SK-N-SH (cell line): ENCODE measurements around the gene DNAH14. TPM values are rescaled to one million over a fixed set of nuclear protein-coding genes. Genes with fewer than 3 reads are reported as not detected.

Experiments
- CTCF ChIA-PET: fragments of 300-600, 350-600 bp; formaldehyde crosslinking; extraction: SDS; loops from one replicate; lab custom pipeline; 2021; lab: Yijun Ruan, JAX
- POLR2A ChIA-PET: fragments of 350-600 bp; sonication (Branson Sonifier 250); formaldehyde crosslinking; extraction: SDS; loops from one replicate; lab custom pipeline; 2020; ENCODE audit warnings: antibody characterized with exemption, inconsistent platforms; lab: Yijun Ruan, JAX
- DNase-seq: peaks from one replicate; pipeline ENCODE4 v3.0.0; 2012
- H2AFZ ChIP-seq: fragments of 200-600 bp; sonication (generic); 2 replicates; pipeline ENCODE4 v1.8.1; 2016; ENCODE audit warnings: antibody characterized with exemption, mild to moderate bottlenecking, low read depth
- H3F3A ChIP-seq: fragments of 200-600 bp; sonication (generic); replicated peaks from 2 replicates; pipeline ENCODE3; 2016; ENCODE audit warnings: antibody characterized with exemption, mild to moderate bottlenecking; ENCODE audit not compliant: insufficient read depth
- H3K27ac ChIP-seq, 2 experiments: fragments of 200-500 bp in 1 of 2; fragments of 200-600 bp in 1 of 2; sonication (Bioruptor generic) in 1 of 2; sonication (generic), shearing (Covaris generic) in 1 of 2; 2 replicates each; pipeline versions ENCODE4 v1.5.1 to v1.6.1; 2014 to 2016; ENCODE audit warnings: low read depth in 2 of 2, inconsistent platforms in 1 of 2, low read length in 1 of 2, mild to moderate bottlenecking in 1 of 2, mixed read lengths in 1 of 2
- H3K27me3 ChIP-seq: fragments of 200-600 bp; sonication (generic), shearing (Covaris generic); 2 replicates; pipeline ENCODE4 v1.6.1; 2016; ENCODE audit warnings: mixed run types; ENCODE audit not compliant: insufficient read depth
- H3K36me3 ChIP-seq, 2 experiments: fragments of 200-500 bp in 1 of 2; fragments of 200-600 bp in 1 of 2; sonication (Bioruptor generic) in 1 of 2; sonication (generic) in 1 of 2; replicated peaks in 1 of 2; 2 replicates each; pipeline versions ENCODE3 to v1.5.1; 2014 to 2016; ENCODE audit warnings: low read length in 1 of 2, mild to moderate bottlenecking in 1 of 2; ENCODE audit not compliant: insufficient read depth in 2 of 2, control insufficient read depth in 1 of 2
- H3K4me1 ChIP-seq, 2 experiments: fragments of 200-500 bp in 1 of 2; fragments of 200-600 bp in 1 of 2; sonication (Bioruptor generic) in 1 of 2; sonication (generic), shearing (Covaris generic) in 1 of 2; 2 replicates each; pipeline versions ENCODE4 v1.5.1 to v1.6.1; 2014 to 2016; ENCODE audit warnings: low read depth in 1 of 2, low read length in 1 of 2, mixed run types in 1 of 2; ENCODE audit not compliant: insufficient read depth in 2 of 2, control insufficient read depth in 1 of 2
- H3K4me2 ChIP-seq: fragments of 200-600 bp; sonication (generic), shearing (Covaris generic); 2 replicates; pipeline ENCODE4 v1.6.1; 2017; ENCODE audit warnings: mixed run types
- H3K4me3 ChIP-seq, 2 experiments: fragments of 200-500 bp in 1 of 2; fragments of 200-600 bp in 1 of 2; sonication (Bioruptor generic) in 1 of 2; sonication (generic), shearing (Covaris generic) in 1 of 2; 2 replicates each; pipeline versions ENCODE4 v1.5.1 to v1.8.1; 2014 to 2016; ENCODE audit warnings: low read depth in 2 of 2, inconsistent platforms in 1 of 2, low read length in 1 of 2, mild to moderate bottlenecking in 1 of 2, mixed read lengths in 1 of 2, moderate library complexity in 1 of 2
- H3K79me2 ChIP-seq: fragments of 200-600 bp; sonication (generic); 2 replicates; pipeline ENCODE4 v1.8.1; 2017; ENCODE audit warnings: mild to moderate bottlenecking; ENCODE audit not compliant: insufficient read depth
- H3K9ac ChIP-seq: fragments of 200-600 bp; sonication (generic); 2 replicates; pipeline ENCODE4 v1.6.1; 2017; ENCODE audit warnings: mixed run types
- H3K9me2 ChIP-seq: fragments of 200-600 bp; sonication (generic); 2 replicates; pipeline ENCODE4 v1.6.1; 2017; ENCODE audit warnings: mixed run types
- H3K9me3 ChIP-seq: fragments of 200-600 bp; sonication (generic); 2 replicates; pipeline ENCODE4 v1.6.1; 2017; ENCODE audit warnings: mixed run types, mild to moderate bottlenecking, moderate library complexity
- H4K20me1 ChIP-seq: fragments of 200-600 bp; sonication (generic); 2 replicates; pipeline ENCODE4 v1.6.1; 2017; ENCODE audit warnings: mild to moderate bottlenecking, mixed run types; ENCODE audit not compliant: insufficient read depth
- EZH2phosphoT487 ChIP-seq: fragments of 200-600 bp; sonication (generic); IDR thresholded peaks from 2 replicates; pipeline ENCODE4 v1.6.1; 2017; ENCODE audit warnings: low read depth, mixed run types, mild to moderate bottlenecking, antibody characterized with exemption, moderate library complexity, borderline replicate concordance
- FOXJ3 ChIP-seq: sonication (generic); formaldehyde crosslinking; IDR thresholded peaks from 2 replicates; pipeline ENCODE4 v1.5.1; 2020; ENCODE audit warnings: mild to moderate bottlenecking, missing genetic modification reagents
- GATA2 ChIP-seq: sonication (generic); formaldehyde crosslinking; IDR thresholded peaks from 2 replicates; pipeline ENCODE4 v1.5.0; 2020; ENCODE audit warnings: mild to moderate bottlenecking, missing genetic modification reagents
- IRF3 ChIP-seq: fragments of 150-350 bp; IDR thresholded peaks from 2 replicates; pipeline ENCODE4 v1.6.1; 2016; ENCODE audit warnings: mild to moderate bottlenecking, low read depth, low read length
- NFIC ChIP-seq: IDR thresholded peaks from 2 replicates; pipeline ENCODE4 v1.4.0; 2012; ENCODE audit warnings: borderline replicate concordance
- POLR2AphosphoS5 ChIP-seq: IDR thresholded peaks from 2 replicates; pipeline ENCODE4 v1.6.1; 2012; ENCODE audit warnings: low read depth, low read length
- REST ChIP-seq: IDR thresholded peaks from 2 replicates; pipeline ENCODE4 v1.6.1; 2012; ENCODE audit warnings: mild to moderate bottlenecking, low read depth, low read length, moderate library complexity
- RFX5 ChIP-seq: IDR thresholded peaks from 2 replicates; pipeline ENCODE4 v1.6.1; 2012; ENCODE audit warnings: mild to moderate bottlenecking, improper control_type of control experiment, low read length
- TEAD4 ChIP-seq: IDR thresholded peaks from 2 replicates; pipeline ENCODE4 v1.4.0; 2012; ENCODE audit warnings: mild to moderate bottlenecking, borderline replicate concordance; ENCODE audit not compliant: insufficient read depth
- USF1 ChIP-seq: IDR thresholded peaks from 2 replicates; pipeline ENCODE4 v1.4.0; 2012; ENCODE audit warnings: low read depth, borderline replicate concordance
- YY1 ChIP-seq: IDR thresholded peaks from 2 replicates; pipeline ENCODE4 v1.4.0; 2012; ENCODE audit warnings: low read depth, mild to moderate bottlenecking
- WGBS: methylation state at CpG from one replicate; pipeline ENCODE4 v1.1.6; 2017; ENCODE audit warnings: low lambda C conversion rate; 5-methylcytosine and 5-hydroxymethylcytosine counted together
- polyA plus RNA-seq, 3 experiments: library from polyadenylated mRNA; depleted of rRNA; stranded (reverse); fragments of >200 nt; gene quantifications; 2 replicates each; pipeline ENCODE4 v1.2.3, GENCODE V29; 2012

DNAH14 gene
- polyA plus RNA-seq, 1 of the 3 experiments (the other 2 are of a cell fraction): 8.0 TPM

GRCh38 chr1:225446595-225446960 lies 517.1 kb downstream of the DNAH14 start:
- no peaks in the 10 kb centered on the region for H3K9me3 ChIP-seq
- H3K9me2 ChIP-seq: no peaks in the 10 kb centered on the region
- ChIA-PET POLR2A (no interaction called here), CTCF (interaction anchor here (3.3 kb wide), 1 partner anchor 28 kb away, joined by 15 read pairs; no protein-coding TSS in a partner anchor)
- H3K27me3 ChIP-seq: no peaks in the 10 kb centered on the region
- H3K9ac ChIP-seq: no peak overlapping the region
- 79% methylated on average over 5 of the region's 7 CpGs for WGBS
- H2AFZ ChIP-seq: no peak overlapping the region
- H3F3A ChIP-seq: no peaks in the 10 kb centered on the region
- H3K4me1 ChIP-seq: peaks cover 4 to 5% of the 10 kb centered on the region in 2 experiments; a peak in 2 of 4 replicates
- no peak overlapping the region for H3K4me2 ChIP-seq
- H3K36me3 ChIP-seq: no peaks in the 10 kb centered on the region
- H3K4me3 ChIP-seq: no peak overlapping the region
- no peak for TF ChIP-seq NFIC
- no peak for TF ChIP-seq IRF3
- no peak for TF ChIP-seq RFX5
- no peak for TF ChIP-seq TEAD4
- TF ChIP-seq POLR2AphosphoS5: no peak
- TF ChIP-seq, all 33 proteins: peak for 0
- no peak overlapping the region for H3K27ac ChIP-seq
- no peak for DNase-seq
- no peaks in the 10 kb centered on the region for H3K79me2 ChIP-seq
- H4K20me1 ChIP-seq: no peaks in the 10 kb centered on the region

- POLR2A ChIA-PET: no interaction called here
These were observed 517.6 kb downstream of the DNAH14 start for GRCh38 chr1:225446981-225447615.

DNA sequence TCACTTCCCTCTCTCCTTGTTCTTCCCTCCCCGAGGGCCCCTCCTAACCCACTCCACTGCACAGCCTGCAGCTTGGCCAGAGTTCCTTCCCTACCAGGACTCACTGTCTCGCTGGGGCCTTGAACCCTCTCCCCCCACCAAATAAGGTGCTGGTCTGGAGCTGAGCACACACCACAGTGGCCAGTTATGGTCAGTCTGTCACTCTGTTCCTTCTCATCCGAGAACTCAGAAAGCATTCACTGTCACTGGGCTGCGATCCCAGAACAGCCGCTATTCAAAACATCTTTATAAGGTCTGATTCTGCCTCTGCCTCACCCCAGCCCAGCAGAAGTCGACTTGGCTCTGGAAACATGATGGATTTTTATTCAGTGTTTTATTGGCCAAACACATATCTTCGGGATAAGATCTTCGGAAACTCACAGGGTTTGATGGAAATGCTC lies 518.2 kb downstream of the DNAH14 start:
- H3K9me2 ChIP-seq: no peaks in the 10 kb centered on the region
- H3K4me3 ChIP-seq: no peak overlapping the region
- no peaks in the 10 kb centered on the region for H4K20me1 ChIP-seq
- H3F3A ChIP-seq: no peaks in the 10 kb centered on the region
- 70% methylated on average over 8 of the region's 8 CpGs for WGBS
- H3K9ac ChIP-seq: no peak overlapping the region
- no peak overlapping the region for H3K27ac ChIP-seq
- no peaks in the 10 kb centered on the region for H3K36me3 ChIP-seq
- H3K27me3 ChIP-seq: no peaks in the 10 kb centered on the region
- no peaks in the 10 kb centered on the region for H3K9me3 ChIP-seq
- no peak overlapping the region for H3K4me2 ChIP-seq
- no peak overlapping the region for H2AFZ ChIP-seq
- DNase-seq: no peak
- POLR2A ChIA-PET: no interaction called here
- TF ChIP-seq YY1 (no peak), REST (no peak), TEAD4 (no peak), NFIC (no peak), USF1 (no peak), GATA2 (CRISPR knock-in tag) (no peak)
- TF ChIP-seq, all 33 proteins: peak for 0
- peaks cover 4 to 5% of the 10 kb centered on the region in 2 experiments; a peak in 2 of 4 replicates for H3K4me1 ChIP-seq
- H3K79me2 ChIP-seq: no peaks in the 10 kb centered on the region
- CTCF ChIA-PET: interaction anchor here (1.1 to 3.3 kb wide), 2 partner anchors 27 to 540 kb away, joined by 3 to 15 read pairs; no protein-coding TSS in a partner anchor

More at GRCh38 chr1:225446981-225447615, 517.6 kb downstream of the DNAH14 start:
- Histone ChIP-seq H3K9me3 (no peaks in the 10 kb centered on the region), H3K27ac (no peak overlapping the region), H3K4me2 (no peak overlapping the region)
- WGBS: 84% methylated on average over 9 of the region's 9 CpGs
- no peak for DNase-seq
- TF ChIP-seq FOXJ3 (CRISPR knock-in tag) (no peak), YY1 (no peak), EZH2phosphoT487 (no peak)
- TF ChIP-seq, all 33 proteins: peak for 0
- Histone ChIP-seq H3K27me3 (no peaks in the 10 kb centered on the region), H3K4me1 (peaks cover 4 to 5% of the 10 kb centered on the region in 2 experiments; a peak in 2 of 4 replicates), H3K36me3 (no peaks in the 10 kb centered on the region), H3K9ac (no peak overlapping the region), H4K20me1 (no peaks in the 10 kb centered on the region), H2AFZ (no peak overlapping the region), H3K9me2 (no peaks in the 10 kb centered on the region), H3K79me2 (no peaks in the 10 kb centered on the region), H3F3A (no peaks in the 10 kb centered on the region), H3K4me3 (no peak overlapping the region)
- CTCF ChIA-PET: interaction anchor here (3.3 kb wide), 1 partner anchor 28 kb away, joined by 15 read pairs; no protein-coding TSS in a partner anchor
